CD4-positive, alpha-beta memory T cell (primary cell): ENCODE measurements around the gene AGTRAP. TPM values are rescaled to one million over a fixed set of nuclear protein-coding genes. Genes with fewer than 3 reads are reported as not detected.

Experiments used
- CTCF ChIA-PET: fragments of 350-600 bp; sonication (Branson Sonifier 250); formaldehyde crosslinking; loops from one replicate; lab custom pipeline; 2021; ENCODE audit warnings: inconsistent platforms; ENCODE audit not compliant: partially characterized antibody; lab: Charles Lee
- POLR2A ChIA-PET: fragments of 350-600 bp; sonication (Branson Sonifier 250); formaldehyde crosslinking; loops from one replicate; lab custom pipeline; 2021; ENCODE audit not compliant: partially characterized antibody; lab: Charles Lee
- DNase-seq, 5 donors: peaks; one replicate each; pipeline versions ENCODE4 v3.0.0 to v3.0.0-alpha.2; 2020 to 2022; ENCODE audit warnings: mixed read lengths in 1 of 5
- H3K27ac ChIP-seq: one replicate; pipeline ENCODE4 v1.7.0; 2013; ENCODE audit warnings: low read depth, low read length
- H3K27me3 ChIP-seq: 2 replicates; pipeline ENCODE4 v1.7.0; 2013; ENCODE audit warnings: mild to moderate bottlenecking, low read length, moderate library complexity; ENCODE audit not compliant: insufficient read depth
- H3K36me3 ChIP-seq: 2 replicates; pipeline ENCODE4 v1.7.0; 2013; ENCODE audit warnings: mild to moderate bottlenecking, low read length, moderate library complexity; ENCODE audit not compliant: insufficient read depth
- H3K4me1 ChIP-seq: 2 replicates; pipeline ENCODE4 v1.7.0; 2013; ENCODE audit warnings: mild to moderate bottlenecking, low read length, moderate library complexity; ENCODE audit not compliant: insufficient read depth
- H3K4me3 ChIP-seq, 2 donors: one replicate each; pipeline ENCODE4 v1.7.0; 2013; ENCODE audit warnings: low read length in 2 of 2, mild to moderate bottlenecking in 1 of 2
- H3K9me3 ChIP-seq, 2 donors: one replicate each; pipeline ENCODE4 v1.7.0; 2013; ENCODE audit warnings: low read length in 2 of 2, control low read depth in 1 of 2; ENCODE audit not compliant: control insufficient read depth in 1 of 2
- H3K27ac Mint-ChIP-seq, 7 donors: one replicate each; pipeline ENCODE4 v1.8.0; 2020 to 2021; ENCODE audit warnings: mixed read lengths in 7 of 7, mild to moderate bottlenecking in 6 of 7, inconsistent platforms in 3 of 7, moderate library complexity in 3 of 7
- H3K27me3 Mint-ChIP-seq, 2 donors: one replicate each; pipeline ENCODE4 v1.8.0; 2020 to 2021; ENCODE audit warnings: mixed read lengths in 2 of 2
- H3K36me3 Mint-ChIP-seq, 2 donors: one replicate each; pipeline ENCODE4 v1.8.0; 2020 to 2021; ENCODE audit warnings: mixed read lengths in 2 of 2, inconsistent platforms in 1 of 2, mild to moderate bottlenecking in 1 of 2
- H3K4me1 Mint-ChIP-seq, 4 donors: one replicate each; pipeline ENCODE4 v1.8.0; 2020 to 2021; ENCODE audit warnings: mixed read lengths in 4 of 4, mild to moderate bottlenecking in 1 of 4
- H3K4me3 Mint-ChIP-seq, 8 donors: one replicate each; pipeline ENCODE4 v1.8.0; 2020 to 2021; ENCODE audit warnings: mixed read lengths in 8 of 8, mild to moderate bottlenecking in 7 of 8, moderate library complexity in 6 of 8, inconsistent platforms in 3 of 8
- H3K9me3 Mint-ChIP-seq, 8 donors: one replicate each; pipeline ENCODE4 v1.8.0; 2020 to 2021; ENCODE audit warnings: mixed read lengths in 8 of 8, mild to moderate bottlenecking in 5 of 8, inconsistent platforms in 3 of 8, moderate library complexity in 1 of 8
- intact Hi-C: fragments of 100-400 bp; cut with micrococcal nuclease; formaldehyde crosslinking; loops from one replicate; pipeline ENCODE4 v1.15.1; 2023
- polyA plus RNA-seq, 2 donors: library from polyadenylated mRNA; unstranded; fragments of 300-500 nt; fragmentation: Illumina TruSeq; gene quantifications; one replicate each; pipeline ENCODE4 v1.2.3, GENCODE V29; 2021
- total RNA-seq, 2 experiments: library from RNA; stranded (reverse); gene quantifications; one replicate each; pipeline ENCODE4 v1.2.3, GENCODE V29; 2021

Gene AGTRAP
- total and polyA plus RNA-seq, 4 experiments from 2014 or later: 19.0 to 76.9 (median 37.5) TPM

GRCh38 chr1:11787251-11787803 lies 51.4 kb downstream of the AGTRAP start:
- Mint-ChIP-seq H3K9me3 (no peaks in the 10 kb centered on the region), H3K27ac (no peak overlapping the region), H3K27me3 (no peaks in the 10 kb centered on the region), H3K36me3 (peaks cover 15 to 20% of the 10 kb centered on the region in 2 donors), H3K4me1 (peaks cover 2 to 9% (median 7%) of the 10 kb centered on the region in 4 donors), H3K4me3 (no peak overlapping the region)
- H3K4me3 ChIP-seq: no peak overlapping the region
- H3K36me3 ChIP-seq: peaks cover 2% of the 10 kb centered on the region
- intact Hi-C loops: no loop called here
- H3K27ac ChIP-seq: no peak overlapping the region
- POLR2A ChIA-PET: interaction anchor here (1.6 kb wide), 1 partner anchor 46 kb away, joined by 4 read pairs; no protein-coding TSS in a partner anchor
- no peak for DNase-seq
- no peaks in the 10 kb centered on the region for H3K9me3 ChIP-seq
- no peaks in the 10 kb centered on the region for H3K27me3 ChIP-seq
- CTCF ChIA-PET: interaction anchor here (1.5 to 2.7 kb wide), 2 partner anchors 19 kb away, joined by 5 to 7 read pairs; partner anchors contain the start of genes CLCN6 and MTHFR
- H3K4me1 ChIP-seq: peaks cover 12% of the 10 kb centered on the region

GRCh38 chr1:11787804-11788436 lies 52.0 kb downstream of the AGTRAP start:
- no peak overlapping the region for H3K4me3 ChIP-seq
- no peaks in the 10 kb centered on the region for H3K27me3 ChIP-seq
- H3K9me3 ChIP-seq: no peaks in the 10 kb centered on the region
- Mint-ChIP-seq H3K36me3 (peaks cover 15 to 25% of the 10 kb centered on the region in 2 donors), H3K4me3 (no peak overlapping the region), H3K4me1 (peaks cover 1 to 9% (median 6%) of the 10 kb centered on the region in 4 donors), H3K27me3 (no peaks in the 10 kb centered on the region), H3K9me3 (no peaks in the 10 kb centered on the region), H3K27ac (no peak overlapping the region)
- DNase-seq: no peak
- CTCF ChIA-PET: interaction anchor here (1.5 kb wide), 1 partner anchor 19 kb away, joined by 5 read pairs; the partner anchor contains the start of gene CLCN6
- peaks cover 12% of the 10 kb centered on the region for H3K4me1 ChIP-seq
- no peak overlapping the region for H3K27ac ChIP-seq
- POLR2A ChIA-PET: interaction anchor here (1.6 kb wide), 1 partner anchor 47 kb away, joined by 4 read pairs; no protein-coding TSS in a partner anchor
- intact Hi-C loops: no loop called here
- peaks cover 7% of the 10 kb centered on the region for H3K36me3 ChIP-seq

GRCh38 chr1:11788549-11789053 lies 52.7 kb downstream of the AGTRAP start:
- Histone ChIP-seq H3K36me3 (peaks cover 9% of the 10 kb centered on the region), H3K4me1 (peaks cover 12% of the 10 kb centered on the region), H3K9me3 (no peaks in the 10 kb centered on the region), H3K27ac (no peak overlapping the region), H3K4me3 (no peak overlapping the region), H3K27me3 (no peaks in the 10 kb centered on the region)
- ChIA-PET CTCF (interaction anchor here (1.1 to 1.5 kb wide), 2 partner anchors 8 to 18 kb away, joined by 3 to 5 read pairs; partner anchors contain the start of gene CLCN6), POLR2A (interaction anchor here (1.4 to 1.6 kb wide), 2 partner anchors 13 to 47 kb away, joined by 3 to 4 read pairs; no protein-coding TSS in a partner anchor)
- Mint-ChIP-seq H3K27ac (no peak overlapping the region), H3K36me3 (peaks cover 15 to 25% of the 10 kb centered on the region in 2 donors), H3K4me3 (no peak overlapping the region), H3K9me3 (no peaks in the 10 kb centered on the region), H3K27me3 (no peaks in the 10 kb centered on the region), H3K4me1 (peaks cover 0 to 9% (median 5%) of the 10 kb centered on the region in 4 donors)
- no peak for DNase-seq
- intact Hi-C loops: no loop called here

GRCh38 chr1:11789126-11790067 lies 53.5 kb downstream of the AGTRAP start:
- peaks cover 0 to 9% (median 5%) of the 10 kb centered on the region in 4 donors for H3K4me1 Mint-ChIP-seq
- intact Hi-C loops: no loop called here
- no peak overlapping the region for H3K27ac Mint-ChIP-seq
- H3K27me3 Mint-ChIP-seq: no peaks in the 10 kb centered on the region
- H3K36me3 ChIP-seq: peaks cover 17% of the 10 kb centered on the region
- H3K4me3 ChIP-seq: no peak overlapping the region
- H3K27ac ChIP-seq: no peak overlapping the region
- peaks cover 12% of the 10 kb centered on the region for H3K4me1 ChIP-seq
- CTCF ChIA-PET: interaction anchor here (1.1 kb wide), 1 partner anchor 8 kb away, joined by 3 read pairs; no protein-coding TSS in a partner anchor
- H3K27me3 ChIP-seq: no peaks in the 10 kb centered on the region
- no peaks in the 10 kb centered on the region for H3K9me3 ChIP-seq
- H3K4me3 Mint-ChIP-seq: no peak overlapping the region
- H3K9me3 Mint-ChIP-seq: no peaks in the 10 kb centered on the region
- POLR2A ChIA-PET: interaction anchor here (1.4 kb wide), 1 partner anchor 12 kb away, joined by 3 read pairs; no protein-coding TSS in a partner anchor
- H3K36me3 Mint-ChIP-seq: peaks cover 15 to 28% of the 10 kb centered on the region in 2 donors
- DNase-seq: no peak

- Mint-ChIP-seq H3K4me3 (peak overlapping the region in 1 of 8 donors; percentile 36), H3K27ac (peak overlapping the region in 2 of 7 donors; percentile 11 to 29)
- no peaks in the 10 kb centered on the region for H3K9me3 ChIP-seq
Observed at GRCh38 chr1:11790101-11790879, 54.4 kb downstream of the AGTRAP start.

GRCh38 chr1:11790880-11791715 lies 55.2 kb downstream of the AGTRAP start:
- no peaks in the 10 kb centered on the region for H3K27me3 Mint-ChIP-seq
- no peak overlapping the region for H3K4me3 Mint-ChIP-seq
- ChIA-PET CTCF (no interaction called here), POLR2A (no interaction called here)
- no peaks in the 10 kb centered on the region for H3K27me3 ChIP-seq
- no peak overlapping the region for H3K4me3 ChIP-seq
- intact Hi-C loops: no loop called here
- no peak overlapping the region for H3K27ac ChIP-seq
- H3K36me3 Mint-ChIP-seq: peaks cover 22 to 42% of the 10 kb centered on the region in 2 donors
- H3K9me3 ChIP-seq: no peaks in the 10 kb centered on the region
- peaks cover 0 to 4% (median 0%) of the 10 kb centered on the region in 4 donors for H3K4me1 Mint-ChIP-seq
- no peak for DNase-seq
- H3K9me3 Mint-ChIP-seq: no peaks in the 10 kb centered on the region
- peaks cover 34% of the 10 kb centered on the region for H3K36me3 ChIP-seq
- peak overlapping the region in 2 of 7 donors; percentile 11 to 29 for H3K27ac Mint-ChIP-seq
- H3K4me1 ChIP-seq: no peaks in the 10 kb centered on the region

More at GRCh38 chr1:11790101-11790879, 54.4 kb downstream of the AGTRAP start:
- H3K27me3 ChIP-seq: no peaks in the 10 kb centered on the region
- H3K4me3 ChIP-seq: no peak overlapping the region
- ChIA-PET CTCF (no interaction called here), POLR2A (no interaction called here)
- Mint-ChIP-seq H3K9me3 (no peaks in the 10 kb centered on the region), H3K27me3 (no peaks in the 10 kb centered on the region), H3K4me1 (peaks cover 0 to 5% (median 3%) of the 10 kb centered on the region in 4 donors), H3K36me3 (peaks cover 15 to 35% of the 10 kb centered on the region in 2 donors)
- intact Hi-C loops: no loop called here
- H3K27ac ChIP-seq: no peak overlapping the region
- no peak for DNase-seq
- peaks cover 3% of the 10 kb centered on the region for H3K4me1 ChIP-seq
- peaks cover 26% of the 10 kb centered on the region for H3K36me3 ChIP-seq
